GM12892 (cell line): ENCODE results near the gene PTPRR.

Source experiments
- POLR2A ChIP-seq: IDR thresholded peaks from 2 replicates; pipeline ENCODE4 v1.6.1; 2011; ENCODE audit warnings: low read depth, low read length, control low read depth
- POLR2AphosphoS5 ChIP-seq: IDR thresholded peaks from 2 replicates; pipeline ENCODE4 v1.6.1; 2011; ENCODE audit warnings: low read depth, low read length, control low read depth

DNA sequence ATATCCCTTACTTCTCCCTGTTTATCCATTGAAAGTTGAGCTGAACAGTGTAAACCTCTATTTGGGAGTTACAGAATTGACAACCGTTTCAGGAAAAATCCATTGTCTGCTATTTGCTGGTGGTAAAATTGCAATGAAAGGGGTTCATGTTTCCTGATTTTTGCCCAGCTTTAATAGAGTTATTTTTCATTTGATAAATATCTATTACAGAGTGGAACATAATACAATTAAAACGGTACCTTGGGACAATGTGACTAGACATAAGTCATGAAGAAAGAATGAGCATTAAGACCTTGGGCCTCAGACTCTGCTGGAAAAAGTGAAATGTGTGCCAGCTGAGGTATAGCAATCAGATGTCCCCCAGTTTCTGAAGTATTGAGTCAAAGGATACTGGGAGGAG, 13.1 kb downstream of the PTPRR start:
- no peak for TF ChIP-seq POLR2AphosphoS5
- no peak for TF ChIP-seq POLR2A
